ENCODE results near the gene GAPVD1. TPM values are rescaled to one million over a fixed set of nuclear protein-coding genes. Genes with fewer than 3 reads are reported as not detected.

Gene GAPVD1
- total and polyA plus RNA-seq, 12 donors: 6.9 to 40.0 (median 34.5) TPM

- WGBS, 2 donors: 91 to 93% methylated on average over 4 of the region's 4 CpGs
- no peak for TF ChIP-seq CTCF (IDR thresholded peaks at IDR 0.05)
- H3K27ac ChIP-seq: no peak overlapping the region
Observed at GRCh38 chr9:125341566-125341965, 79.9 kb downstream of the GAPVD1 start.

GRCh38 chr9:125343518-125344275 is 82.1 kb downstream of the GAPVD1 start:
- intact Hi-C loops (cut with DNase I): loop anchor here in 1 of 10 donors (10.0 kb wide), 1 partner anchor 99 kb away; the partner anchor contains the start of gene HSPA5
- H3K4me1 ChIP-seq: peaks cover 0 to 16% (median 11%) of the 10 kb centered on the region in 9 donors
- H3K9me3 ChIP-seq: no peaks in the 10 kb centered on the region
- peaks cover 0 to 93% (median 50%) of the 10 kb centered on the region in 9 donors for H3K36me3 ChIP-seq
- ATAC-seq: peak; percentile 53 to 97 (median 77)
- H3K4me3 ChIP-seq: no peak overlapping the region
- TF ChIP-seq CTCF (IDR thresholded peaks at IDR 0.05): peak in 1 of 9 donors; percentile 7
- peak overlapping the region in 5 of 10 donors; percentile 2 to 20 (median 10) for H3K27ac ChIP-seq
- no peaks in the 10 kb centered on the region for H3K27me3 ChIP-seq
- DNase-seq: peak in 1 of 2 donors; percentile 9
- 42 to 60% methylated on average over 3 of the region's 3 CpGs for WGBS, 2 donors

More at GRCh38 chr9:125341566-125341965, 79.9 kb downstream of the GAPVD1 start:
- DNase-seq (no peak), ATAC-seq (no peak)
- H3K9me3 ChIP-seq: no peaks in the 10 kb centered on the region
- intact Hi-C loops (cut with DNase I): loop anchor here in 1 of 10 donors (10.0 kb wide), 1 partner anchor 97 kb away; the partner anchor contains the start of gene HSPA5
- no peaks in the 10 kb centered on the region for H3K27me3 ChIP-seq
- H3K36me3 ChIP-seq: peaks cover 0 to 93% (median 45%) of the 10 kb centered on the region in 9 donors
- H3K4me1 ChIP-seq: peaks cover 0 to 16% (median 11%) of the 10 kb centered on the region in 9 donors
- H3K4me3 ChIP-seq: no peak overlapping the region

GRCh38 chr9:125346080-125346732 is 84.6 kb downstream of the GAPVD1 start:
- H3K4me3 ChIP-seq: no peak overlapping the region
- no peak overlapping the region for H3K27ac ChIP-seq
- intact Hi-C loops (cut with DNase I): loop anchor here in 1 of 10 donors (10.0 kb wide), 1 partner anchor 101 kb away; the partner anchor contains the start of gene HSPA5
- H3K27me3 ChIP-seq: no peaks in the 10 kb centered on the region
- peaks cover 0 to 16% (median 11%) of the 10 kb centered on the region in 9 donors for H3K4me1 ChIP-seq
- WGBS, 2 donors: 84 to 88% methylated on average over 3 of the region's 3 CpGs
- no peak for TF ChIP-seq CTCF (IDR thresholded peaks at IDR 0.05)
- H3K9me3 ChIP-seq: no peaks in the 10 kb centered on the region
- no peak for DNase-seq
- peaks cover 0 to 93% (median 53%) of the 10 kb centered on the region in 9 donors for H3K36me3 ChIP-seq
- ATAC-seq: no peak

GRCh38 chr9:125355601-125356000 is 94.0 kb downstream of the GAPVD1 start:
- Histone ChIP-seq H3K36me3 (peaks cover 6 to 100% (median 49%) of the 10 kb centered on the region in 9 donors), H3K27me3 (no peaks in the 10 kb centered on the region), H3K9me3 (no peaks in the 10 kb centered on the region), H3K4me3 (no peak overlapping the region), H3K27ac (no peak overlapping the region), H3K4me1 (no peaks in the 10 kb centered on the region)
- WGBS, 2 donors: 95 to 97% methylated on average over 11 of the region's 11 CpGs
- ATAC-seq (no peak), DNase-seq (no peak)
- TF ChIP-seq CTCF (IDR thresholded peaks at IDR 0.05): no peak
- intact Hi-C loops (cut with DNase I): no loop called here
